Activated CD8-positive, alpha-beta memory T cell treated with anti-CD3 and anti-CD28 coated beads, Interleukin-2, amount 10 ng/mL, durations not matched to agents 7 days and 5 days (primary cell): ENCODE results near the gene B3GALNT2. TPM values are rescaled to one million over a fixed set of nuclear protein-coding genes. Genes with fewer than 3 reads are reported as not detected.
A peak's percentile ranks its signal among the peaks of the same experiment; 100 is the strongest.
"Not testable (repeated sequence)": the region's sequence is repeated elsewhere in the genome, so short reads cannot be mapped to it uniquely, and the experiment has no call there.

Experiments
- ATAC-seq: fragments of 150-1000 bp; cut with Tn5 transposase; one replicate; pipeline ENCODE4 v1.10.0; 2021; ENCODE audit warnings: moderate library complexity
- CTCF ChIA-PET: fragments of 350-600 bp; sonication (Branson Sonifier 250); formaldehyde crosslinking; loops from one replicate; lab custom pipeline; 2021; ENCODE audit warnings: antibody characterized with exemption; lab: Charles Lee
- DNase-seq: peaks from one replicate; pipeline ENCODE4 v3.0.0-alpha.2; 2020
- H3K27ac Mint-ChIP-seq: one replicate; pipeline ENCODE4 v1.8.0; 2021; ENCODE audit warnings: mild to moderate bottlenecking, mixed read lengths
- H3K27me3 Mint-ChIP-seq: one replicate; pipeline ENCODE4 v1.8.0; 2021; ENCODE audit warnings: mixed read lengths
- H3K36me3 Mint-ChIP-seq: one replicate; pipeline ENCODE4 v1.8.0; 2021; ENCODE audit warnings: mild to moderate bottlenecking, mixed read lengths
- H3K4me1 Mint-ChIP-seq: one replicate; pipeline ENCODE4 v1.8.0; 2021; ENCODE audit warnings: mixed read lengths
- H3K4me3 Mint-ChIP-seq: one replicate; pipeline ENCODE4 v1.8.0; 2021; ENCODE audit warnings: mild to moderate bottlenecking, moderate library complexity, mixed read lengths
- H3K9me3 Mint-ChIP-seq: one replicate; pipeline ENCODE4 v1.8.0; 2022; ENCODE audit warnings: low read depth, mixed read lengths
- total RNA-seq, 2 experiments: library from RNA; stranded (reverse); gene quantifications; one replicate each; pipeline ENCODE4 v1.2.3, GENCODE V29; 2021

The B3GALNT2 gene
- total RNA-seq, 2 experiments from 2014 or later = 13.5 to 14.6 TPM

- no peak for ATAC-seq
- no peak overlapping the region for H3K4me3 Mint-ChIP-seq
- H3K4me1 Mint-ChIP-seq = peaks cover 13% of the 10 kb centered on the region
- CTCF ChIA-PET = interaction anchor here (4.2 kb wide), 1 partner anchor 9 kb away, joined by 24 read pairs; the partner anchor contains the start of gene B3GALNT2
- H3K27ac Mint-ChIP-seq = no peak overlapping the region
- no peaks in the 10 kb centered on the region for H3K9me3 Mint-ChIP-seq
- H3K36me3 Mint-ChIP-seq = peaks cover 24% of the 10 kb centered on the region
- H3K27me3 Mint-ChIP-seq = no peaks in the 10 kb centered on the region
- no peak for DNase-seq
Measured at GRCh38 chr1:235494531-235494930, 9.7 kb downstream of the B3GALNT2 start.

GRCh38 chr1:235491644-235492043 lies 12.6 kb downstream of the B3GALNT2 start:
- Mint-ChIP-seq H3K4me1 (peaks cover 13% of the 10 kb centered on the region), H3K27ac (no peak overlapping the region), H3K36me3 (peaks cover 26% of the 10 kb centered on the region), H3K9me3 (no peaks in the 10 kb centered on the region), H3K4me3 (no peak overlapping the region), H3K27me3 (no peaks in the 10 kb centered on the region)
- no peak for DNase-seq
- ATAC-seq = no peak
- CTCF ChIA-PET = no interaction called here

GRCh38 chr1:235486321-235486720 lies 17.9 kb downstream of the B3GALNT2 start:
- no peak for ATAC-seq
- CTCF ChIA-PET = no interaction called here

GRCh38 chr1:235485558-235485957 lies 18.7 kb downstream of the B3GALNT2 start:
- no peak overlapping the region for H3K4me3 Mint-ChIP-seq
- no peaks in the 10 kb centered on the region for H3K9me3 Mint-ChIP-seq
- H3K36me3 Mint-ChIP-seq = peaks cover 25% of the 10 kb centered on the region
- ATAC-seq = no peak
- no peaks in the 10 kb centered on the region for H3K27me3 Mint-ChIP-seq
- no peak overlapping the region for H3K27ac Mint-ChIP-seq
- DNase-seq = no peak
- H3K4me1 Mint-ChIP-seq = no peaks in the 10 kb centered on the region
- CTCF ChIA-PET = no interaction called here

More at GRCh38 chr1:235486321-235486720, 17.9 kb downstream of the B3GALNT2 start:
- peaks cover 21% of the 10 kb centered on the region for H3K36me3 Mint-ChIP-seq
- H3K9me3 Mint-ChIP-seq = no peaks in the 10 kb centered on the region
- H3K27me3 Mint-ChIP-seq = no peaks in the 10 kb centered on the region
- H3K4me3 Mint-ChIP-seq = no peak overlapping the region
- H3K4me1 Mint-ChIP-seq = no peaks in the 10 kb centered on the region
- no peak overlapping the region for H3K27ac Mint-ChIP-seq
- no peak for DNase-seq

- H3K27ac Mint-ChIP-seq = no peak overlapping the region
- H3K27me3 Mint-ChIP-seq = no peaks in the 10 kb centered on the region
- peaks cover 33% of the 10 kb centered on the region for H3K36me3 Mint-ChIP-seq
- CTCF ChIA-PET = interaction anchor here (1.4 kb wide), 1 partner anchor 21 kb away, joined by 5 read pairs; the partner anchor contains the start of gene B3GALNT2
- ATAC-seq (no peak), DNase-seq (no peak)
- no peak overlapping the region for H3K4me3 Mint-ChIP-seq
- H3K4me1 Mint-ChIP-seq = no peaks in the 10 kb centered on the region
- no peaks in the 10 kb centered on the region for H3K9me3 Mint-ChIP-seq
Measured at GRCh38 chr1:235483090-235483489, 21.2 kb downstream of the B3GALNT2 start.

GRCh38 chr1:235473806-235474205 lies 30.4 kb downstream of the B3GALNT2 start:
- CTCF ChIA-PET = interaction anchor here (0.7 kb wide), 1 partner anchor 11 kb away, joined by 3 read pairs; no protein-coding TSS in a partner anchor
- H3K4me1 Mint-ChIP-seq = no peaks in the 10 kb centered on the region

GRCh38 chr1:235470741-235471439 lies 33.4 kb downstream of the B3GALNT2 start:
- DNase-seq = no peak
- H3K27ac Mint-ChIP-seq = no peak overlapping the region
- H3K4me3 Mint-ChIP-seq = no peak overlapping the region
- H3K27me3 Mint-ChIP-seq = no peaks in the 10 kb centered on the region
- no peak for ATAC-seq
- peaks cover 2% of the 10 kb centered on the region for H3K36me3 Mint-ChIP-seq
- H3K9me3 Mint-ChIP-seq = no peaks in the 10 kb centered on the region
- H3K4me1 Mint-ChIP-seq = no peaks in the 10 kb centered on the region
- CTCF ChIA-PET = no interaction called here

More at GRCh38 chr1:235473806-235474205, 30.4 kb downstream of the B3GALNT2 start:
- H3K9me3 Mint-ChIP-seq = no peaks in the 10 kb centered on the region
- no peaks in the 10 kb centered on the region for H3K27me3 Mint-ChIP-seq
- peaks cover 6% of the 10 kb centered on the region for H3K36me3 Mint-ChIP-seq
- H3K27ac Mint-ChIP-seq = no peak overlapping the region
- no peak for ATAC-seq
- DNase-seq = no peak
- no peak overlapping the region for H3K4me3 Mint-ChIP-seq

GRCh38 chr1:235469897-235470296 lies 34.4 kb downstream of the B3GALNT2 start:
- H3K36me3 Mint-ChIP-seq, DNase-seq, H3K27ac Mint-ChIP-seq, H3K4me1 Mint-ChIP-seq, H3K9me3 Mint-ChIP-seq, H3K4me3 Mint-ChIP-seq, CTCF ChIA-PET, ATAC-seq, H3K27me3 Mint-ChIP-seq: not testable (repeated sequence)

- H3K36me3 Mint-ChIP-seq = peaks cover 8% of the 10 kb centered on the region
- no peak overlapping the region for H3K4me3 Mint-ChIP-seq
- ATAC-seq (no peak), DNase-seq (no peak)
- CTCF ChIA-PET = no interaction called here
- no peak overlapping the region for H3K27ac Mint-ChIP-seq
- H3K9me3 Mint-ChIP-seq = no peaks in the 10 kb centered on the region
- no peaks in the 10 kb centered on the region for H3K4me1 Mint-ChIP-seq
- no peaks in the 10 kb centered on the region for H3K27me3 Mint-ChIP-seq
Measured at GRCh38 chr1:235468970-235469369, 35.3 kb downstream of the B3GALNT2 start.

- Mint-ChIP-seq H3K9me3 (no peaks in the 10 kb centered on the region), H3K36me3 (peaks cover 8% of the 10 kb centered on the region), H3K4me3 (no peak overlapping the region), H3K27me3 (no peaks in the 10 kb centered on the region), H3K27ac (no peak overlapping the region), H3K4me1 (no peaks in the 10 kb centered on the region)
- ATAC-seq = no peak
- no peak for DNase-seq
- CTCF ChIA-PET = interaction anchor here (0.7 kb wide), 1 partner anchor 51 kb away, joined by 3 read pairs; no protein-coding TSS in a partner anchor
Measured at GRCh38 chr1:235468004-235468403, 36.2 kb downstream of the B3GALNT2 start.

GRCh38 chr1:235465066-235465465 lies 39.2 kb downstream of the B3GALNT2 start:
- CTCF ChIA-PET = no interaction called here
- DNase-seq (no peak), ATAC-seq (no peak)
- Mint-ChIP-seq H3K4me3 (no peak overlapping the region), H3K27ac (no peak overlapping the region), H3K27me3 (no peaks in the 10 kb centered on the region), H3K4me1 (peaks cover 7% of the 10 kb centered on the region), H3K9me3 (no peaks in the 10 kb centered on the region), H3K36me3 (peaks cover 8% of the 10 kb centered on the region)

- not testable (repeated sequence) for H3K4me1 Mint-ChIP-seq, H3K4me3 Mint-ChIP-seq, H3K27ac Mint-ChIP-seq, H3K9me3 Mint-ChIP-seq, H3K36me3 Mint-ChIP-seq, ATAC-seq, DNase-seq, H3K27me3 Mint-ChIP-seq
- CTCF ChIA-PET = interaction anchor here (0.6 to 1.5 kb wide), 3 partner anchors 11 to 266 kb away, joined by 3 read pairs; partner anchors contain the start of gene B3GALNT2
Measured at GRCh38 chr1:235462832-235463231, 41.4 kb downstream of the B3GALNT2 start.

GRCh38 chr1:235461954-235462353 lies 42.3 kb downstream of the B3GALNT2 start:
- DNase-seq (no peak), ATAC-seq (peak; percentile 23)
- Mint-ChIP-seq H3K4me3 (no peak overlapping the region), H3K4me1 (peaks cover 7% of the 10 kb centered on the region), H3K36me3 (peaks cover 8% of the 10 kb centered on the region), H3K9me3 (no peaks in the 10 kb centered on the region), H3K27ac (peak overlapping the region; percentile 0), H3K27me3 (no peaks in the 10 kb centered on the region)
- CTCF ChIA-PET = no interaction called here

- H3K36me3 Mint-ChIP-seq = peaks cover 8% of the 10 kb centered on the region
- H3K4me1 Mint-ChIP-seq = peaks cover 7% of the 10 kb centered on the region
- no peak overlapping the region for H3K27ac Mint-ChIP-seq
- H3K9me3 Mint-ChIP-seq = no peaks in the 10 kb centered on the region
- ATAC-seq (no peak), DNase-seq (no peak)
- H3K4me3 Mint-ChIP-seq = no peak overlapping the region
- H3K27me3 Mint-ChIP-seq = no peaks in the 10 kb centered on the region
- CTCF ChIA-PET = no interaction called here
Measured at GRCh38 chr1:235460770-235461169, 43.5 kb downstream of the B3GALNT2 start.
